NCI-H146 treated with DMSO at 0.1 percent for 48 hours (cell line): Measurements from ENCODE around the gene SRGAP2C.
"Not testable (repeated sequence)": the region's sequence is repeated elsewhere in the genome, so short reads cannot be mapped to it uniquely, and the experiment has no call there.

Experiments
- DNase-seq: peaks from one replicate; lab custom pipeline; 2025; ENCODE audit not compliant: unreplicated experiment; lab: John Stamatoyannopoulos, UW

SRGAP2C gene

DNA sequence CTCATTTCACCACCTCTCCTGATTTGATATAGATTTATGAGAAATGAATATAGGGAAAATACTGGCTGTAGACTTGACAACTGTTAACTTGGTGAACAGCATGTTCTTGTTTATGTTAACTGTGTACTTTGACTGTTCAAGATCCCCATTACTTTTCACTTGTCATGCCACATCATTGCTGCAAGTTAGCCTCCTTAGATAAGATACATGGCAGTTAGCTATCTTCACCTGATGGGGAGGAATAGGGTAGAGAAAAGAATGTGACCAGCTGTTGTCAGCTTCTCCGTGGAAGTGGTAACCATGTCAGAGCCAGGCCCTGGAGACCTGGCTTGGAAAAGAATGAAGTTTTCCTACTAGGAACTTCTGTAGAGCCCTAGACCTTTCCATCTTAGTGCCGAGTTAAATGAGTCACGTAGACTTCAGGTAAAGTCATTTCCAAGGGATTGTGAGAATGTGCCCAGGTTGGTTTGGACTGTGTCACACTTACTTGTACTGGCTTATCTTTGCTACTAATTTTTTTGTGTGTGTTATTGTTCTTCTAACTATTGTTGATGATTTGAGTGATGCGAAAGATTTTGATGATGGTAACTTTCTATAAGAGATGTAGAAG lies 41.6 kb downstream of the SRGAP2C start:
- not testable (repeated sequence) for DNase-seq

DNA sequence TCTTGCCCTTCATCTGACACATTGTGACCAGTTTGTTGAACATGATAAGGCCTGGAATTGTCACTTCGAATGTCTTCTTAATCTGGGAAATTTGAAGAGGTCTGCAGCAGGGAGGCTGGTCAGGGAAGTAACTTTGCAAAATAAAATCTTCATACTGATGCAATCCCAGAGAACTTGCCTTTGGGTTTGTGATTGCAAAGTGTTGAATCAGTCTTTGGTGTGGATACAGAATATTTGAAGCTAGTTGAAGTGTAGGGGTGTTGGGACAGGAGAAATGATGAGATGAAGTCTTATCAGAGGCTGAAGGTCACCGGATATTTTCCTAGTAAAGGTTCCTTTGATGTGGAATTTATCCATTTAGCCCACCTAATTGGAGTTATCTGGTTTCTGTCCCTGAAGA lies 42.1 kb downstream of the SRGAP2C start:
- not testable (repeated sequence) for DNase-seq

DNA sequence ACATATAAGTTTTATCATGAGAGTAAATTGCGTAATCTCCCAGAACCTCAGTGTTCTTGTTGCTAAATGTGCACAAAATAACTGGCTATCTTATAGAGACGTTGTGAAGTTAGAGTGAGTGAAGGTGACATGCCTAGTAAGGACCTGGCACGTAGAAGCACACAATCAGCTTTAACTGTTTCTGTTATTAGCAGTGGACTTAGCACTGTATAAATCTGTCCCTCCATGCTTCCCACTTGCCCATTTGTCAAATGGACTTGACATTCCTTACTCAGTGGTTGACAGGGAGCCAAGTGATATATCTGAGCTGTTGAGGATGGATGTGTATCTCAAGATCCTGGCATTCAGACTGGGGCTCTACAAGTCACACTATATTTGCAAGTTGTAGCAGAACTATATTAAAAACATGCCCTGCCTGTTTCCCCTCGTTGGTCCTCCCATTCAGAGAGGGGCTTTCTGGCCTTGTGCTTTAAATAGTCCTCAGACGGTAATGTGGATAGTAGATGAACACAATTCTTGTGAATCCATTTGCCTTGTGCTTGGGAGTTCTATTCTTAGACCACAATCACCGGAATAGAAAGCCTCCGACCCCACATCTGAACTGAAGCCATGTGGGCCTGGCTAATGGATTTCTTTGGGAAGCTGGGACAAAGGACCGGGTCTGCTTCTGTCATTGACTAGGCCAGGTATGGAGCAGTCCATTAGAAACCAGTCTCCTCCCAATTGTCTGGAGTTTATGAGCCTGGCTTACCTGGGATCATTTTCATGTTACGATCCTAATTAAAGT lies 43.0 kb downstream of the SRGAP2C start:
- not testable (repeated sequence) for DNase-seq

DNA sequence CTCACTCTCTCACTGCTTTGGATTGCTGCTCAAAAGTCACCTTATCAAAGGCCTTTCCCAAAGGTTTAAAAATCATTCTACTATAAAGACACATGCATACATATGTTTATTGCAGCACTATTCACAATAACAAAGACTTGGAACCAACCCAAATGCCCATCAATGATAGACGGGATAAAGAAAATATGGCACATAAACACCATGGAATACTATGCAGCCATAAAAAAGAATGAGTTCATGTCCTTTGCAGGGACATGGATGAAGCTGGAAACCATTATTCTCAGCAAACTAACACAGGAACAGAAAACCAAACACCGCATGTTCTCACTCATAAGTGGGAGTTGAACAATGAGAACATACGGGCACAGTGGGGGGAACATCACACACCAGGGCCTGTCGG lies 45.9 kb downstream of the SRGAP2C start:
- DNase-seq = not testable (repeated sequence)

DNA sequence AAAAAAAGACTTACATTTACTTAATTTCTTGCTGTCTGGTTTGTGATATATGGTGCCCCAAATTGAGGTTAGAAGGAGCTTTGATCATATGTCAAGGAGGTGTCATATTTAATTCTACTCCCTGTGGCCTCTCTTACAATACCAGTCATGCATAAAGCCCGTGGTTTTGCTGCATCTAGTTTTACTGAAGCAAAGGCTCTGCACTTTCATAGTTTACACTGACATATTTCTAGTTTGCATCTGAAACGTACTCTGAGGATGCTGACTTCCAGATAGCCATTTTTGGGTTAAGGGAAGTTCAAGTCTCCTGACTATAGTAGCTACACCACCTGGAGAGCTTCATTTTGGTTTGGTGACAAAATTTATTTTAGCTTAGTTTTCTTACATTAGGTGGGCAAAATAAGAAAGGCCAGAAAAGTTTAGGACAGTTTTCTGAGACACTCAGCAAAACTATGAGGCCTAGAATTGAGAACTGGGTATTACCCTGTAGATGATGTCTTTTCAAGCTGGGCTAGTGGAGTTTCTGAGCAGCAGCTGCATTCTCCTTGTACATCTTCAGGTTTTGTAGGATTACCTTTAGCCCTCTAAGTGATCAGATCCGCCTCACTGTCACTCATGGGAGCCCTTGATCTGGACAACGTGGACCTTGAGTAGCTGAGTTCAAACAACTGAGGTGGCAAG lies 47.8 kb downstream of the SRGAP2C start:
- not testable (repeated sequence) for DNase-seq

DNA sequence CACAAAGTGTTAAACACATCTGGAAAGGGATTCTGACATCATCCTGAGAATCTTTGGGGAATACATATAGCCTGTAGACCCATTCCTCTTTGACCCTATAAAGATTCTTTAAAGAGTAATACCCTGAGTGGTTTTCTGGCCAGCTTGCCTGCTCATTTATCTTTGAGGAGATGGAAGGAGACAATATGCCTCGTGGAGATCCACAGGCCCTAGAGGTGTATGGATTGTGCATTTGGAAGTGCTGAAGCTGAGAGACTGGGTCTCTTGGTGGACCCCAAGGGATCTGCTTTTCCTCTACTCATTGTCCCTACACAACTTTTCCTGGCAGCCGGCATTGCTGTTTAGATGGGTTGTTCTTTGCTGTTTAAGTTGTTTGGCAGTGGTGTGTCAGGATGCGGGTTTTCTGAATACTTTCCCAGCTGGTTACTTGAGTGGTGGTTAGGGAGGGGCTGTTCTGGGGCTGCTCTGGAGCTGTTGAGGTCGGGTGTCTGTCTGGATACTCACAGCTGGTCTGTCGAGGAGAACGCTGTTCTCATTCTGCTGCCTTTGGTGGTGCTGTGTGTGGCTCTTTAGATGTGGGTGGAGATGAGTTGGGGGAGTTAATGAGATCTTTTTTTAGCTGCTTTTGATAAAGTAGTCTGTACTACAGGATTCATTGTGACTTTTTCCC lies 49.5 kb downstream of the SRGAP2C start:
- not testable (repeated sequence) for DNase-seq

DNA sequence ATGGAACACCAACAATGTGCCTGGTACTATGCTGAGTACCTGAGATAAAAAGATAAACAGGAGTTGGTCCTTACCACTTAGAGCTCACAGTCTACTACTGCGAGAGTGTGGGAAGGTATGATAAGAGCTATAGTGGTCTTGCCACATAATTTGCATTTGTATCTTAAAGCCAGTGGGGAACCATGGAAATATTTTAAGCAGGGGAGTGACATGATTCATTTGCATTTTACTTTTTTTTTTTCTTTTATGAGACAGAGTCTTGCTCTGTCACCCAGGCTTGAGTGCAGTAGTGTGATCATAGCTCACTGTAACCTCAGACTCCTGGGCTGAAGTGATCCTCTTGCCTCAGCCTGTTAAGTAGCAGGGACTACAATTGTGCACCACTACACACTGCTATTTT lies 53.6 kb downstream of the SRGAP2C start:
- not testable (repeated sequence) for DNase-seq

DNA sequence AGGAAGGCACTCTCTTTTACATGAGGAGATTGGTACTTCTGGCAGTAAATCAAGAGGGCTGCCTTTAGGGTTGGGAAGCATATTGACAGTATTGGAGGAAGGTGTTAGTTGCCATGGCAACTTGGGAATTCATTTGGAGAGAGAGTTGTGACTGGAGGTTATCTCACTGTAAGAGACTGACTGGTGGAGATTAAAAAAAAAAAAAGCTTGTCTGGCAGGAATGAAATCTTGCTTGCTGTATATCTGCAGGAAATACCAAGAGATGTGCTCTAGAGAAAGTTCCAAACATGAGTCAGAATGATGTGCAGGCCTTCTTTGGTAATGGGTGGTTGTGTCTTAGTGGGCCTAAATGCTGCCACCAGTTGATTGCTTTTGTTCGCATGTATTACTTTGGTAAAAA lies 59.1 kb downstream of the SRGAP2C start:
- not testable (repeated sequence) for DNase-seq

DNA sequence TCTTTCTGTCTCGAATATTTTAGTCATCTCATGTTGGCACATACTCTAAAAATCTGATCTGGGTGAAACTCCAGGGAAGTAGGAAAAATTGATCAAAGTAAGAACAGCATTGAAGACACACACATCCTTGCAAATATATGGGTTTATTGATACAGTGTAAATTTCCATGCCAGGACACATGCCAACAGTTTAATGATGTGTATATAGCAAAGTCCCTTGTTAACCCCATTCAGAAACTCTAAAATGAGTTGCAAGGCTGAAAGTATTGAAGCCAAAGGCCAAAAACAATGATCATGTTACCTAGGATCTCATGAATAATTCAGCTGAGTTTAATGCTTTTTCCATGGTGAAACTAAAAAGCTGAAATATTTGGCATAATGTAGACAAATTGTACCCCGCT lies 61.6 kb downstream of the SRGAP2C start:
- not testable (repeated sequence) for DNase-seq

DNA sequence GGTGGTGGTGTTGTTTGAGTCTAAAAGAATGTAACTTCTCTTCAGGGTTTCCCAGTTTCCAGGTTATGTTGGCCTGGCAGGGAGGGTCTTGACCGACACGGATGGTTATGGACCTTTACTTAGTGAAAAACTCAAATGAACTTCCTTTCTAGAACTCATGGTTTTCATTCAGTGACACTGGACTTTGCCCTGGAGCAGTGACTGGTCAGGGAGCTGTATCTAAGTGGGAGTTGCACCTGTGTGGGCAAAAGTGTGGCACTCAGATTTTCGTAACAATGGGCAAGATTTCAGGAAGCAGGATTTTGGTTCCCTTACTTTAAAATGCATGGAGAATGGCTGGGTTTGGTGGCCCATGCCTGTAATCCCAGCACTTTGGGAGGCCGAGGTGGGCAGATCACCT lies 67.9 kb downstream of the SRGAP2C start:
- DNase-seq = not testable (repeated sequence)

DNA sequence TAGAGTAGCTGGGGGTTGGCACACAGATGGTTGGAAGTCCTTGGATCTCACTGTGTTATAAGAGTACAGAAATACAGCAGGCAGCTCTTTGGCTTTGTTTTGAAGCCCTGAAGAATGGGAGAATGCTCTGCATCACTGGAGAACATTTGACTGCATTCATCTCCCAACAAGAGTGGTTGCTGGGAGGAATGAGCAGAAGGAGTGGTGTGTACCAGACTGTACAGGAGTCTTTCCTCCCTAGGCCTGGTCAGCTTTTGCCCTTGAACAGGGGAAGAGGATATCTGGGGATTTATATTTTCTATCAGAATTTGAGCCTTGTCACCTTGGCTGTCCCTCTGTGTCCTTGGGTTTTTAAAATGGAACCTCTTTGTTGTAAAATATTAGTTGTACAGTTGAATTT lies 69.8 kb downstream of the SRGAP2C start:
- DNase-seq = not testable (repeated sequence)

DNA sequence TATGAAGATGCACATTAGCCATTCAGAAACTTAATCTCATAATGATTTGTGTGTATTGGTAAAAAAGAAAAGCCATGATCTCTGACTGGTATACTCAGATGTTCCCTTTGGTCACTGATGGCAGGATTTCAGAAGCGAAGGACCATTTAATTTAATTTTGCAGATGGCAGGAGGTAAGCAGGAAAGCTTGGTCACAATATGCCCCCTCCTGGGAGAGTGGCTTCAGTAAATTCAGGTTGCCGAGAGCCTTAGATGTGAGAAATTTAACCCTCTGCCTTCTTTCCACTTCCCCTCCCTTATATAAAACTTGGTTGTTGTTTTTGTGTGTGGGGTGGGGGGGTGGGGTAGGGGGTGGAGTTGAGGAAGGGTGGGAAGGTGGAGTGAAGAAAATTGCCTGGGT lies 72.9 kb downstream of the SRGAP2C start:
- DNase-seq = not testable (repeated sequence)

DNA sequence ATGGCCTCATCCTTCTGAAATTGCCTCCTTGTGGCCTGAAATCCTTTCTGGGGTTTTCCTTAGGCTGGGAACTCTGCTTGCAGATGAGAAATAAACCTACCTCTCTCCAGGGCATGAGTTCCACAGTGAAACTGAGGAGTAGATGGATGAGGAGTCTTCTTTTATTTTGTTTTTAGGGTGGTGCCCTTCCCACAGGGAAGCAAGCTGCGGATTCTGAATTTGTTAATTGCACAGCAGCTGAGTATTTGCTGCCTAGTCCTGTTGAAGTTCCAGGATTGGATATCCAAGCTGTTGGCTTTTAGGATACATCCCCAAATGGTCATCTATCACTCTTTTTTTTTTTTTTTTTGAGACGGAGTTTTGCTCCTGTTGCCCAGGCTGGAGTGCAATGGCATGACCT lies 73.4 kb downstream of the SRGAP2C start:
- DNase-seq = not testable (repeated sequence)

DNA sequence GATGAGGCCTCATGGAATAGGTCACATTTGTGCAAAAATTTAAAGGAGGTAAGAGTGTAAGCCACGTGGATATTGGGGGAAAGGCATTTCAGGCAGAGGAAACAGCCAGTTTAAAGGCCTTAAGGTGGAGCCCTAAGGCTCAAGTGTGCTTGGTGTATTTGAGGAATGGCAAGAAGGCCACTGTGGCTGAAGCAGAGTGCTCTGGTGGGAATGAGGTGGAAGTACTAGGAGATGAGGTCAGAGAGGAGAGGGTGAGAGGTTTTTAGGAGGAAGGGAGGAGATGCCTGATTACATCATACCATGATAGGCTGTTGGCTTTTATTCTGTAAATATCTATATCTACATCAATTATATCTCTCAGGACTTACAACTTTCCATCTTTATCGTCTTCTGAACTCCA lies 75.4 kb downstream of the SRGAP2C start:
- DNase-seq = not testable (repeated sequence)

DNA sequence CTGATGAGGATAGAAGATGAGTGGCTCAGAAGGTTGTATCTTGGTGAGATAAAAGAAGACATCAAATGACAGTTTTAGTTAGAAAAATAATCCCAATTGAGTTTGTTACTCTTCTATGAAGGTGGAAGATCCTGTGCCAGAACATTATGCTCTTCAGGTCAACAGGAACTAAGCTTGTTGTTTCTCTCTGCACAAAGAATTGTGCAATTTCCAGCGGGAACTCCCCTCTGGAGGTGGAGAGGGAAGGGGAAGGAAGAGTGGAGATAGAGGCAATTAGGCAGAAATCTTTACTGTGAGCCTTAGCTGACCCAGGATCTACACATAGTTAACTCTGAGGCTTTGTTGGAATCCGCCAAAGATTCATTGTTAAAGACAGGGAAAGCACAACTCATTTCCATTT lies 77.4 kb downstream of the SRGAP2C start:
- DNase-seq = not testable (repeated sequence)

DNA sequence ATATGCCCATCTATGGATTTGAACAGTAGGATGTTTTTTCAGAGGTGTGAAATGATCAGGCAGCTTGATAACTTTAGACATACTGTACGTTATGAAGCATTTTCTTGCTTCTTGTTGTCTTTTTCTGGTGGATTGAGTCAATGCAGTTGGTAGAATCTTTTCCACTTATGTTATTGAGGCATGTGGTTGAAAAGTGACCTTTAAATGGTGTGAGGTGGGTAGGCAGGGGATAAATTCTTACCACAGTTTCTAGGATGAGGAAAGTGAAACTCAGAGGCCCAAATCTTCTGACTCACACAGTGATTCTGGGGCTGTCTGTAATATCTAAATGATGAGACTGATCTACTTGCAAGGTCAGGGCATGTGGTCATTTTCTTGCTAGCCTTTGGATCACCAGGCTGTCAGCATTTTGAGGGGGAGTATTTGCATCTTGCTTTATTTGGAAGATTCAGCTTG lies 79.0 kb downstream of the SRGAP2C start:
- not testable (repeated sequence) for DNase-seq

DNA sequence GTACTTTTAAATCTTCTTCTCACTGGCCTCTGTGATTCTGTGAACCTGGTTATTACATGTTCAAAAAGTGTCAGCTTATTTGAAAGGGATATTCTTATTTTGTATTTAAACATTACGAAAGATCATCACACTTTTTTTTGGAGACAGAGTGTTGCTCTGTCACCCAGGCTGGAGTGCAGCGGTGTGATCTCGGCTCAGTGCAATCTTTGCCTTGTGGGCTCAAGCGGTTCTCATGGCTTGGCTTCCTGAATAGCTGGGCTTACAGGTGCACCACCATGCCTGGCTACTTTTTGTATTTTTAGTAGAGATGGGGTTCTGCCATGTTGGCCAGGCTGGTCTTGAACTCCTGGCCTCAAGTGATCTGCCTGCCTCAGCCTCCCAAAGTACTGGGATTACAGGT lies 82.3 kb downstream of the SRGAP2C start:
- DNase-seq = not testable (repeated sequence)

DNA sequence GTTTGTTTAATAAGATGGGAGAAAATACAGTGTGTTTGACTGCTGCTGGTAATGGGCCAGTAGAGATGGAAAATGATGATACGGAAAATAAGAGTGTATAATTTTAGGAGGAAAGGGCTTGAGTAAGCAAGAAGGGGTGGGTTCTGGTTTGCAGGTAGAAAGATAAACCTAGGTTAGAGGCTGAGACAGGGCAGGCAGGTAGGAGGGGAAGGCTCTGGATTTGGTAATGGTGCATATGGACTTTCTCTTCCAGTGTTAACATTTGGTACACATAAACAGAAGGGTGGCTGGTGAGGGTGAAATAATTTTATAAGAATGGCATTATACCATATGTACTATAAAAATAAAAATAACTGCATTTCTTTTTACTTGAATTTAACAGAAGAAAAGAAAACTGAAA lies 84.5 kb downstream of the SRGAP2C start:
- DNase-seq = not testable (repeated sequence)

DNA sequence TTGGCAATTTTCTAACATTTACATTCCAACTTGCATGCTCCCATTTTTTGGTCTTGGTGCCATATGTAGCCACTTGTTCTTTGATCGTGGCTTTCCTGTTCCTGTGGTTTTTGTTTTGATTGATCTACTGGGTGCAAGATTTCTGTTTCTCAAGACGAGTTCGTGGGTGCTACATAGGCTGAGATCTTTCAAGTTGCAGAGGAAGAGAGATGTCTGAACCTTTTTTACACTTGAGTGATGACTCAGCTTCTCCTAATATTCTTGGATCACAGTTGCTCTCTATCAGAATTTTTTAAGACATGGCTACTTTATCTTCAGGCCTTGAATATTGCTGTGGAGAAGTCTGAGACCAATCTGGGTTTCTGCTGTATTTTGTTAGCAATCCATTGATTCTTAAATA lies 85.2 kb downstream of the SRGAP2C start:
- DNase-seq = not testable (repeated sequence)

DNA sequence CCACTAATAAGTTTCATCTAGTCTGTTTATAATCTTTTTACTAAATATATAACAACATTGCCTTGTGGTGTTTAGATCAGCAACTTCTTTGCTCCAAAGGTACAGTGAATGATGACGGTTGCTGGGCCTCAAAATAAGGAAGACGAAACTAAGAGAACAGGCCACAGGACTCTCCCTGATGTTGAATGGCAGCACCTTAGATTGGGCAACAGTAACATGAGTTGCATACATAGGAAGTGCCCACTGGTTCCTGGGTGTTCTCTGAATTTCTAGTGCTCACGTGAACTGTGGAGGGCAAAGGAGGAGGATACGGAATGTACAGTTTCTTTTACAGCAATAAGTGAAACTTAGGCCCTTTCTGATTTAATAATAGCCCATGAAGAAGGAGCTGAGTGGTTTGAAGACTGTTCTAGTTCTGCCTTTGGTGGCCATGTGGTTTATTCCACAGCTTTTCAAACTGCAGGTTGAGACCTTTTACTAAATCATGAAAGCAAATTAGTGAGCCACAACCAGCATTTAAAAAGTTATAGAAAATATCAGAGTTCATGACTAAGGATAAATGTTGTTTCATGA lies 86.5 kb downstream of the SRGAP2C start:
- DNase-seq = not testable (repeated sequence)

DNA sequence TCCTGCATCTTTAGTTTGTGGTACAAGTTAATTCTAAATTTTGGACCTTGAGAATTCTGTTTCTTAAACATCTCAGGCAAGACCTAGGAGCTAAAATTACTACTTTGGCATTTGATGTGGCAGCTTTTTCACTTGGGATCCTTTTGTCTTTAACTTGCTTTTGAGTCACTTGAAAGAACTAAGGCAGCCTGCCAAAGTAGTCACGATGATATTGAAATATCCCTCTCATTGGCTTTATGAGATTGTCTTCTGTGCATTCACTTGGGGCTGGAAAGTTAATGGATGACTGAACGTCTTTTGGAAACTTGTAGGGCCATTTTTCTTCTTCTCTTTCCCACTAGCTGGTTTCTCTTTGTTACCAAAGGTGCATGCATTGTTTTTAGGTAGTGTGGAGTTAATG lies 90.7 kb downstream of the SRGAP2C start:
- not testable (repeated sequence) for DNase-seq
